ENCODE results near the gene EXOC6.

The EXOC6 gene

DNA sequence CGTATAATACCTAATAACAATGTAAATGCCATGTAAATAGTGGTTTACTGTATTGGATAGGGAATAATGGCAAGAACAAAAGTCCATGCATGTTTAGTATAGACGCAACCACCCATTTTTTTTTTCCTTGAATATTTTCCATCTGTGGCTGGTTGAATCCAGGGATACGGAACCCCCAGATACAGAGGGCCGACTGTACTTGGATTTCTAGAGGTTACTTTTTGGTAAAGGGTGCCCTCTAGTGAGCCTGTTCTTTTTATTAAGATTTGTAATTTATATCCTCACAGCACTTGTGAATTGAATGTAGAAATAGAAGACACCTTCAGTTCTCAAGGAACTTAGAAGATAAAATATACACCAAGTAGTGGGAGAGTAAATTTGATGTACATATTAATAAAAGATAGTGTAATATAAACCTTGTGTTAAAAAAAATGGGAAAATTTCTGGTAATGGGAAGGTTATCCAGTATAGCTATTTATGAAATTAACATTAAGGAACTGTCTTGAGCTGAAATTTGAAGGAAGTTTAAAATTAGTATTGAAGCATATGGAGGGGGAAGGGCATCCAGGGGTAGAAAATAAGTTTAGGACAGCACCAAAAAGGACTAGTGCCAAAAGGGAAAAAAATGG, 32.0 kb downstream of the EXOC6 start:
- peak; percentile 56 for TF ChIP-seq CTCF (conservative IDR thresholded peaks at IDR 0.05; ENCODE audit: low read length)
- peak; percentile 45 for DNase-seq (ENCODE audit: low read depth)
- no peak overlapping the region for H3K4me3 ChIP-seq (ENCODE audit: low read length)

DNA sequence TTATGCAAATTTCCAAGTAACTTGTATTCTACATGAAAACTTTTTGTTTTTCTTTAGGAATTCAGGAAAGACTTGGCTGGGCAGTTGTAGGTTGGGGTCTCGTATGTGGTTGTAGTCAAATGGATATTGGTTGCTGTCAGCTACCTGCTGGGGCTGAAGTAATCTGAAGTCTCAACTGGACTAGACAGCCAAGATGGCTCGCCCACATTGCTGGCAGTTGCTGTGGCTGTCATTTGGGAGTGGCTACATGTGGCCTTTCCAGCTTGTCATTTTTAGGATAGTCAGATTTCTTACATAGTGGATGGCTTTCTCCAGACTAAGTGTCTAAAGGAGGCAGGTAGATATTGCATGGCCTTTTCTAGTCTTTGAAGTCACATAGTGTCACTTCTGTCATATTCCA, 32.6 kb downstream of the EXOC6 start:
- TF ChIP-seq CTCF (conservative IDR thresholded peaks at IDR 0.05; ENCODE audit: low read length), result no peak; the same call in 1 of the 2 replicates
- DNase-seq (ENCODE audit: low read depth), result no peak
- no peak overlapping the region for H3K4me3 ChIP-seq (ENCODE audit: low read length)

- DNase-seq (ENCODE audit: low read depth), result no peak
- TF ChIP-seq CTCF (conservative IDR thresholded peaks at IDR 0.05; ENCODE audit: low read length), result no peak
- H3K4me3 ChIP-seq (ENCODE audit: low read length), result no peak overlapping the region
These were observed 38.1 kb downstream of the EXOC6 start for GRCh38 chr10:92886334-92886961.

- no peak for TF ChIP-seq CTCF (conservative IDR thresholded peaks at IDR 0.05; ENCODE audit: low read length)
- DNase-seq (ENCODE audit: low read depth), result no peak
- H3K4me3 ChIP-seq (ENCODE audit: low read length), result no peak overlapping the region
These were observed 42.2 kb downstream of the EXOC6 start for GRCh38 chr10:92890471-92890870.

- peak; percentile 54 for DNase-seq (ENCODE audit: low read depth)
- H3K4me3 ChIP-seq (ENCODE audit: low read length), result no peak overlapping the region
- TF ChIP-seq CTCF (conservative IDR thresholded peaks at IDR 0.05; ENCODE audit: low read length), result no peak
These were observed 43.8 kb downstream of the EXOC6 start for GRCh38 chr10:92891885-92892690.

GRCh38 chr10:92892691-92893054, 44.4 kb downstream of the EXOC6 start:
- no peak for TF ChIP-seq CTCF (conservative IDR thresholded peaks at IDR 0.05; ENCODE audit: low read length)
- no peak for DNase-seq (ENCODE audit: low read depth)
- no peak overlapping the region for H3K4me3 ChIP-seq (ENCODE audit: low read length)
